ENCODE data around the gene JTB.
"Not testable (repeated sequence)": the region's sequence is repeated elsewhere in the genome, so short reads cannot be mapped to it uniquely, and the experiment has no call there.

Gene JTB

GRCh38 chr1:153990468-153991150, 13.1 kb upstream of the JTB start, which contains the start of gene RPS27:
TSS of gene RPS27 (plus strand) at chr1:153990762. CDS start at chr1:153990797, 35 bp downstream.
- peak; percentile 88 for DNase-seq (ENCODE audit: low spot score)
- H3K36me3 Mint-ChIP-seq (ENCODE audit: low read depth): peaks cover 37% of the 10 kb centered on the region
- peak within 1 kb of the TSS; percentile 94 for H3K4me3 Mint-ChIP-seq
- H3K27ac Mint-ChIP-seq: peak within 1 kb of the TSS; percentile 96
- peaks cover 35% of the 10 kb centered on the region for H3K4me1 Mint-ChIP-seq (ENCODE audit: low read depth)
- H3K9me3 Mint-ChIP-seq: no peaks in the 10 kb centered on the region
- no peaks in the 10 kb centered on the region for H3K27me3 Mint-ChIP-seq (ENCODE audit: low read depth)

DNA sequence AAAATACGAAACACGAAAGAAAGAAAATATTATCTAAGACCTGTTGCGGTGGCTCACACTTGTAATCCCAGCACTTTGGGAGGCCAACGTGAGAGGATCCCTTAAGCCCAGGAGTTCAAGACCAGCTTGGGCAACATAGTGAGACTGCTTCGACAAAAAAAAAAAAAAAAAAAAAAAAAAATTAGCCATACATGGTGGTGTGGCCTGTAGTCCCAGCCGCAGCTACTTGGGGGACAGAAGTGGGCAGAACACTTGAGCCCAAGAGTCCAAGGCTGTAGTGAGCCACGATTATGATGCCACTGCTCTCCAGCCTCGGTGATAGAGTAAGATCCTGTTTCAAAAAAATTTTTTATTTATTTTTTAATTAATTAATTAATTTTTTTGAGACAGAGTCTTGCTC, 10.1 kb upstream of the JTB start:
- Mint-ChIP-seq H3K27me3 (ENCODE audit: low read depth) (no peaks in the 10 kb centered on the region), H3K36me3 (ENCODE audit: low read depth) (peaks cover 20% of the 10 kb centered on the region), H3K27ac (peak overlapping the region; percentile 87), H3K9me3 (no peaks in the 10 kb centered on the region), H3K4me1 (ENCODE audit: low read depth) (peaks cover 37% of the 10 kb centered on the region), H3K4me3 (no peak overlapping the region)
- no peak for DNase-seq (ENCODE audit: low spot score)

DNA sequence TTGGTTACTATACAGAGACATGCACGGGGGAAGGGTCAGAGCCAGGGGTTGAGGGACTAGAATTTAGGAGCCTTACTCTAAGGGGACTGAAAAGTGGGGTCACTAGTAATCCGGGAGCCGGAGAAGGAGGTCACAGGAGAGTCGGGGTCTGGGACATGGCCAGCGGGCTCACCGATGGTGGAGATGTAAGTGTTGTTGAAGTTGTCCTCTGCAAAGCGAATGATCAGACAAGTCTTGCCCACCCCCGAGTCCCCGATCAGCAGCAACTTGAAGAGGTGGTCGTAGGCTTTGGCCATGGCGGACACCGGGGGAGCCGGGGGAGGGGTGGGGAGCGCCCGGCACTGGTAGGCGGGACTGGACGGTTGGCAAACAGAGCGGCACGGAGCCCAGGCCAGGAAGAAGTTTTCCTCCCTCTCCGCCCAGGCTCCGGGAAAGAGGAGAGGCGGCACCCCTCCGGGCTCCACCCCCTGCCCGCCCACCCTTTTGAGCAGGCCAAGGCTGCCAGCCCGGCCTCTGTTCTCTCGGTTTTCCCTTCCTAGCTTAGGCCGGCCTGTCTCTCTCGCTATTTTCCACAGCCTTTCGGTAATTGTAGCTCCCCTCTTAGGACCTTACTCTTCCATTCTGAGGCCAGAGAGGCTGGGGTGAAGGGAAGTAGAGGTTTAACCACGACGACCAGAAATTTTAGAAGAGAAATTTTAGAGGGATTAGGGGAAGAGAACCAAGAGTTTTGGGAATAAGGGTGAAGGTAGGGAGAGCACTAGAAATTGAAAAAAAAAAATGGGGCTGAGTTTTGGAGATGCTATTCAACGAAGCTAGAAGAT, 8.7 kb upstream of the JTB start, which contains the start of gene RAB13:
RAB13 (minus strand) TSS at position 399 of the 821 bp plus-strand sequence; CDS start at position 296, 103 bp downstream.
- Mint-ChIP-seq H3K4me1 (ENCODE audit: low read depth) (peaks cover 24% of the 10 kb centered on the region), H3K4me3 (peak within 1 kb of the TSS; percentile 68), H3K27me3 (ENCODE audit: low read depth) (no peaks in the 10 kb centered on the region), H3K36me3 (ENCODE audit: low read depth) (peaks cover 7% of the 10 kb centered on the region), H3K9me3 (no peaks in the 10 kb centered on the region), H3K27ac (peak within 1 kb of the TSS; percentile 87)
- no peak for DNase-seq (ENCODE audit: low spot score)

DNA sequence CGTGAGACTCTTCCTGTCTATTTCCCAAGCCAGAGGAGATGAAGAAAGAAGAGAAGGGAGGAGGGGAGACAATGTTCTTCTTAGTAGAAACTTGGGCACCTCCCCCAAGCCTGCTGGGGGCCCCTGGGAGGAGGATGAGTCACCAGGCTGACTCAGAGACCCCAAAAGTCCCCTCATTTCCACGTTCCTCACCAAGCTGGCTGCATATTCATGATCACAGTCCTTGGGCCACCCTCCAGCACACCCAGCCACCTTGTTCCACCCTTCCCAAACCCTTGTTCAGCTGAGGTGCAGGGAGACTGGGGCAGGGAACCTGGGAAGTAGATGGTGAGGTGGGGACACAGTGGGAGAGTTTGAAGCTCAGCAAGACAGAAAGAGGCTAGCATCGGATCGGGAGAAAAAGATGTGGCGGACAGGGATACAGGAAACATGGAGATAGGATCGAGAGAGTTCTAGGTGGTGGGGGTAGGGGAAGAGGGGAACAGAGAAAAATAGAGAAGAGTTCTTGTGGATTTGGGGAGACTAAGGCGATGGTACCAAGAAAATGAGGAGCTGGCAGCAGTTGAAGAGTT, 8.0 kb upstream of the JTB start:
- Mint-ChIP-seq H3K27ac (no peak overlapping the region), H3K27me3 (ENCODE audit: low read depth) (no peaks in the 10 kb centered on the region), H3K4me3 (peak overlapping the region; percentile 25), H3K36me3 (ENCODE audit: low read depth) (no peaks in the 10 kb centered on the region), H3K4me1 (ENCODE audit: low read depth) (peaks cover 23% of the 10 kb centered on the region), H3K9me3 (no peaks in the 10 kb centered on the region)
- DNase-seq (ENCODE audit: low spot score): peak; percentile 42

DNA sequence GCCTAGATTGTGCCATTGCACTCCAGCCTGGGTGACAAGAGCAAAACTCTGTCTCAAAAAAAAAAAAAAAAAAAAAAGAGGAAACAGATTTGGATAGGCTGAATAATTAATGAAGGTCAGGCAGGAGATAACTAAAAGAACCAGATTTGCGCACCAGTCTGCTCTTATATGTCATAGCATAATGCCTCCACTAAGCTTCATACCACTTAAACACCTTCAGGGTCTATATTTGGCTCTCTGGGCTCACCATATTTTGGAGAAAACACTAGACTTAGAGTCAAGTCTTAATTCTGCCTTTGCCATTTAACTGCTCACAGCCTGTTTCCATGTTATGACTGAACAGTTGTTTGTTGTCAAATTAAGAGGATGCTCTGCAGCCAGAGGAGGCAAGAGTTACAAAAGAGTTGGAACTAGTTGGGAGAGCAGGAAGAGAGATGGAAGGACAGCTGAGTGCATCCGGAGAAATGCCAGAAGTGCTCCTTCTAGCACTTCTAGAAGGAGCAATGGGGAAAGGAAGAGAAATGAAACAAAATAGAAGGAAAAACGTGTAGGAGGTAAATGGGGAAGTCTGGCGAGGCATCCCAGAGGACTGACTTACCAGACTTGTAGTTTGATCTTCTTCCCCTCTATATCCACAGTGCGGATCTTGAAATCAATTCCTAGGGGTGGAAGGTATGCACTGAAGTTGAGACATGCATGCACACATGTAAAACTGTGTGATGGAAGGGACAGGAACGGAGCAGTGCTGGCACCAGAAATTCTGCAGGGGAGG, 6.8 kb upstream of the JTB start:
- Mint-ChIP-seq H3K9me3 (no peaks in the 10 kb centered on the region), H3K4me1 (ENCODE audit: low read depth) (peaks cover 18% of the 10 kb centered on the region), H3K4me3 (no peak overlapping the region), H3K27ac (peak overlapping the region; percentile 38), H3K36me3 (ENCODE audit: low read depth) (no peaks in the 10 kb centered on the region), H3K27me3 (ENCODE audit: low read depth) (no peaks in the 10 kb centered on the region)
- DNase-seq (ENCODE audit: low spot score): no peak

DNA sequence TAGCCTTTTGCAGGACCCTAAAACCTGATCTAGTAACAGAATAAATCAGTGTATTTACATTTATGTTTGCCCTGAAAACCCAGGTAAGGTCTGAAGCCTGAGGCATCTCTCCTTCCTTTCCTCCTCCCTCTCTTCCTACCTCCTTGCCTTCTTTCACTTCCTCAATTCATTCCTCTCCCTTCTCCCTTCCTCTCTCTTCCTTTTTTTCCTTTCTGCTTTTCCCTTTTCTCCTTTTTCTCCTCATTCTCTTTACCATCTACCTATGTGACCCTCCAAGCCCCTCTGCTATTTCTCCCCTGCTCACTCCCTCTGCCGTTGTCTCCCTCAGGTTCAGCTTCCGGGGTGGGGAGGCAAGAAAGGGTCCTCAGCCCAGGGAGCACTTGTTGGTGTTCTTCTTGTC, 4.3 kb upstream of the JTB start:
- H3K9me3 Mint-ChIP-seq; H3K4me3 Mint-ChIP-seq; H3K36me3 Mint-ChIP-seq (ENCODE audit: low read depth); H3K27ac Mint-ChIP-seq; DNase-seq (ENCODE audit: low spot score); H3K27me3 Mint-ChIP-seq (ENCODE audit: low read depth): not testable (repeated sequence)
- H3K4me1 Mint-ChIP-seq (ENCODE audit: low read depth): peaks cover 22% of the 10 kb centered on the region

- Mint-ChIP-seq H3K4me1 (ENCODE audit: low read depth) (peaks cover 28% of the 10 kb centered on the region), H3K4me3 (peak overlapping the region; percentile 96), H3K36me3 (ENCODE audit: low read depth) (peaks cover 27% of the 10 kb centered on the region)
- not testable (repeated sequence) for H3K27me3 Mint-ChIP-seq (ENCODE audit: low read depth); H3K9me3 Mint-ChIP-seq; H3K27ac Mint-ChIP-seq; DNase-seq (ENCODE audit: low spot score)
Measured at GRCh38 chr1:153979091-153979490, 1.6 kb upstream of the JTB start.

DNA sequence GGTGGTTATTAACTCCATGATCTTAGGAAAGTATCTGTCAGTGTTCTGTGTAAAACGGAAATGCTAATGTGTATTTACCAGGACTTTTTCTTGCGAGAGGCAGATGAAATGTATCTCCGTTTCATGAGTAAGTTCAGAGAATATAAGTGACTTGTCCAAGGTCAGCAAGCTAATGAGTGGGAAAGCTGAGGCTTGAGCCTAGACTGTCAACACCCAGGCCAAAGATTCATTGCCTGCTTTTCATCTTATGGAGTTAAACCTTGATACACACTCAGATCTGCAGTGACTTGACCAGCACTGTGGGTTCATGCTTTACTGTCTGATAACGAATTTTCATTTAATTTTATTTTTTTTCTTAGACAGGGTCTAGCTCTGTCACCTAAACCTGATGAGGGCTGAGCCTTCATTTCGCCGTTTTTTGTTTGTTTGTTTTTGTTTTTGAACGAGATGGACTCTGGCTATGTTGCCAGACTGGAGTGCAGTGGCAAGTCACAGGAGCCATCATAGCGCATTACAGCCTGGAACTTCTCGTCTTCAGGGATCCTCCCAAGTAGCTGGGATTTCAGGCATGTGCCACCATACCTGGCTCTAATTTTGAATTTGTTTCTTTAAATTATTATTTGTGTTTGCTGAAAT, 918 bp upstream of the JTB start:
- peaks cover 29% of the 10 kb centered on the region for H3K4me1 Mint-ChIP-seq (ENCODE audit: low read depth)
- peaks cover 33% of the 10 kb centered on the region for H3K36me3 Mint-ChIP-seq (ENCODE audit: low read depth)
- H3K9me3 Mint-ChIP-seq: no peaks in the 10 kb centered on the region
- peak overlapping the region; percentile 96 for H3K4me3 Mint-ChIP-seq
- DNase-seq (ENCODE audit: low spot score): no peak
- H3K27me3 Mint-ChIP-seq (ENCODE audit: low read depth): no peaks in the 10 kb centered on the region
- peak overlapping the region; percentile 86 for H3K27ac Mint-ChIP-seq

- Mint-ChIP-seq H3K27ac (peak overlapping the region; percentile 95), H3K4me1 (ENCODE audit: low read depth) (peaks cover 39% of the 10 kb centered on the region), H3K36me3 (ENCODE audit: low read depth) (peaks cover 43% of the 10 kb centered on the region), H3K27me3 (ENCODE audit: low read depth) (no peaks in the 10 kb centered on the region), H3K9me3 (no peaks in the 10 kb centered on the region), H3K4me3 (peak overlapping the region; percentile 95)
- no peak for DNase-seq (ENCODE audit: low spot score)
Measured at GRCh38 chr1:153976819-153977249, 640 bp downstream of the JTB start.

GRCh38 chr1:153973525-153973924, 3.9 kb downstream of the JTB start:
- no peaks in the 10 kb centered on the region for H3K9me3 Mint-ChIP-seq
- peaks cover 46% of the 10 kb centered on the region for H3K4me1 Mint-ChIP-seq (ENCODE audit: low read depth)
- DNase-seq (ENCODE audit: low spot score): no peak
- peaks cover 43% of the 10 kb centered on the region for H3K36me3 Mint-ChIP-seq (ENCODE audit: low read depth)
- no peak overlapping the region for H3K4me3 Mint-ChIP-seq
- H3K27ac Mint-ChIP-seq: no peak overlapping the region
- H3K27me3 Mint-ChIP-seq (ENCODE audit: low read depth): no peaks in the 10 kb centered on the region

DNA sequence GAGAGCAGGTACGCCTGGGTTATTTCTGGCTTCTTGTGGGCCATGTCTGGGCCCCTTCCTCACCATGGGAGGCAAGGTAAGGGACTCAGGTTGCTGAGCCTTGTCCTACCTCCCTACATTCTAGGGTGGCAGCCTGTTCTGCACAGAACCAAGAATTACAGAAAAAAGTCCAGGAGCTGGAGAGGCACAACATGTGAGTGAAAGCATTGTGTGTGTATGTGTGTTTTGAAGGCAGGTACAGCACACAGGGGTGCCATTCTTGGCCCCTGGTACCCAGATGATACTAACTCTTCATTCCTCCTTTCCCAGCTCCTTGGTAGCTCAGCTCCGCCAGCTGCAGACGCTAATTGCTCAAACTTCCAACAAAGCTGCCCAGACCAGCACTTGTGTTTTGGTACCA, 4.4 kb downstream of the JTB start:
- no peak for DNase-seq (ENCODE audit: low spot score)
- H3K27ac Mint-ChIP-seq: no peak overlapping the region
- H3K27me3 Mint-ChIP-seq (ENCODE audit: low read depth): no peaks in the 10 kb centered on the region
- H3K4me3 Mint-ChIP-seq: no peak overlapping the region
- peaks cover 43% of the 10 kb centered on the region for H3K36me3 Mint-ChIP-seq (ENCODE audit: low read depth)
- no peaks in the 10 kb centered on the region for H3K9me3 Mint-ChIP-seq
- peaks cover 48% of the 10 kb centered on the region for H3K4me1 Mint-ChIP-seq (ENCODE audit: low read depth)

GRCh38 chr1:153970346-153970745, 7.1 kb downstream of the JTB start:
- Mint-ChIP-seq H3K27ac (peak overlapping the region; percentile 20), H3K36me3 (ENCODE audit: low read depth) (peaks cover 32% of the 10 kb centered on the region), H3K9me3 (no peaks in the 10 kb centered on the region), H3K4me1 (ENCODE audit: low read depth) (peaks cover 52% of the 10 kb centered on the region), H3K4me3 (no peak overlapping the region), H3K27me3 (ENCODE audit: low read depth) (no peaks in the 10 kb centered on the region)
- no peak for DNase-seq (ENCODE audit: low spot score)

DNA sequence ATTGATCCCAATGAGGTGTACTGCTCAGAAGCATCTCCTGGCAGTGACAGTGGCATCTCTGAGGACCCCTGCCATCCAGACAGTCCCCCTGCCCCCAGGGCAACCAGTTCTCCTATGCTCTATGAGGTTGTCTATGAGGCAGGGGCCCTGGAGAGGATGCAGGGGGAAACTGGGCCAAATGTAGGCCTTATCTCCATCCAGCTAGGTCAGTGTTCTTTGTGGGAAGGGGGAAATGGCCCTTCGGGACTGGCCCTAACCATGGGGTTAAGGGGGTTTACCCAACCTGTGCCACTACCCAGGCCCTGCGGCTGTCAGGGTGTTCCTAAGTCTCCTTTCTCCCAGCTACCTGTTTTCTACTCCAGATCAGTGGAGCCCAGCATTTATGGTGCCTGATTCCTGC, 8.5 kb downstream of the JTB start:
- Mint-ChIP-seq H3K27me3 (ENCODE audit: low read depth) (no peaks in the 10 kb centered on the region), H3K4me3 (peak overlapping the region; percentile 90), H3K27ac (peak overlapping the region; percentile 65), H3K9me3 (no peaks in the 10 kb centered on the region), H3K36me3 (ENCODE audit: low read depth) (peaks cover 22% of the 10 kb centered on the region), H3K4me1 (ENCODE audit: low read depth) (peaks cover 48% of the 10 kb centered on the region)
- no peak for DNase-seq (ENCODE audit: low spot score)
